ENCODE data around the gene KIN.

KIN gene

GRCh38 chr10:7818295-7819120 is 30.7 kb upstream of the KIN start, which contains the start of gene TAF3 (continued):
- TF ChIP-seq ZBTB10 (tag by site-specific recombination; IDR thresholded peaks at IDR 0.05) (peak; percentile 99), ZSCAN5A (tag by site-specific recombination; IDR thresholded peaks at IDR 0.05) (no peak), ZNF174 (tag by site-specific recombination; IDR thresholded peaks at IDR 0.05) (no peak), KLF9 (tag by site-specific recombination; IDR thresholded peaks at IDR 0.05; ENCODE audit: low read depth) (peak; percentile 73; the same call in 1 of the 2 replicates), SCRT1 (tag by site-specific recombination; IDR thresholded peaks at IDR 0.05; ENCODE audit: borderline replicate concordance) (no peak), ZBTB6 (tag by site-specific recombination; IDR thresholded peaks at IDR 0.05) (no peak), INSM2 (tag by site-specific recombination; IDR thresholded peaks at IDR 0.05) (peak; percentile 55; the same call in 1 of the 2 replicates), KLF8 (tag by site-specific recombination; IDR thresholded peaks at IDR 0.05) (peak; percentile 96), ELK4 (IDR thresholded peaks at IDR 0.05; ENCODE audit: borderline replicate concordance, low read depth, low read length) (peak; percentile 93), ZBTB44 (tag by site-specific recombination; IDR thresholded peaks at IDR 0.05) (no peak; the same call in 1 of the 2 replicates), ZNF600 (tag by site-specific recombination; IDR thresholded peaks at IDR 0.05) (peak; percentile 46; the same call in 1 of the 2 replicates), ZSCAN4 (tag by site-specific recombination; IDR thresholded peaks at IDR 0.05) (no peak; the same call in 1 of the 2 replicates), ZNF23 (tag by site-specific recombination; IDR thresholded peaks at IDR 0.05; ENCODE audit: borderline replicate concordance) (no peak), ZNF426 (tag by site-specific recombination; IDR thresholded peaks at IDR 0.05) (no peak), ZNF148 (tag by site-specific recombination; IDR thresholded peaks at IDR 0.05; ENCODE audit: borderline replicate concordance) (no peak), ZSCAN18 (tag by site-specific recombination; IDR thresholded peaks at IDR 0.05) (peak; percentile 11; the same call in 1 of the 2 replicates), ZNF792 (tag by site-specific recombination; IDR thresholded peaks at IDR 0.05) (no peak), ZNF596 (tag by site-specific recombination; IDR thresholded peaks at IDR 0.05) (no peak), SP2 (tag by site-specific recombination; IDR thresholded peaks at IDR 0.05) (peak; percentile 56), ZBTB21 (tag by site-specific recombination; IDR thresholded peaks at IDR 0.05) (0 out of 2 replicates have a peak, but pooled peaks have one; percentile 11), ZNF211 (tag by site-specific recombination; IDR thresholded peaks at IDR 0.05; ENCODE audit: low read depth) (no peak), ZIC2 (tag by site-specific recombination; IDR thresholded peaks at IDR 0.05) (peak; percentile 61)
